Endothelial cell of umbilical vein (primary cell): ENCODE results near the gene SPC25. TPM values are rescaled to one million over a fixed set of nuclear protein-coding genes. Genes with fewer than 3 reads are reported as not detected.

Experiments used
- BruUV-seq: library from RNA; stranded (reverse); fragments of 400-500 nt; replicated peaks from 2 replicates; lab custom pipeline; 2021; lab: Mats Ljungman, UMichigan
- CTCF ChIA-PET: fragments of 300-600, 350-600 bp; sonication (Branson Sonifier 250); formaldehyde crosslinking; loops from one replicate; lab custom pipeline; 2021; ENCODE audit warnings: antibody characterized with exemption, inconsistent platforms; lab: Charles Lee
- POLR2A ChIA-PET: fragments of 300-600, 350-600 bp; sonication (Branson Sonifier 250); formaldehyde crosslinking; loops from one replicate; lab custom pipeline; 2021; ENCODE audit warnings: antibody characterized with exemption, inconsistent platforms; lab: Charles Lee
- DNase-seq: peaks from one replicate; pipeline ENCODE4 v3.0.0-alpha.2; 2011; ENCODE audit warnings: low read depth, low spot score
- FAIRE-seq: peaks from 2 replicates; lab custom pipeline; 2011; peaks lifted over from hg19 to GRCh38; lab: Jason Lieb, UNC
- H2AFZ ChIP-seq: 2 replicates; pipeline ENCODE4 v1.6.0; 2012; ENCODE audit warnings: low read depth, low read length, control low read depth, inconsistent platforms
- H3K27ac ChIP-seq: 2 replicates; pipeline ENCODE4 v1.5.1; 2011; ENCODE audit warnings: low read depth, mild to moderate bottlenecking, control low read depth, low read length, moderate library complexity; ENCODE audit not compliant: insufficient read depth
- H3K27me3 ChIP-seq, 2 experiments: 2 replicates each; pipeline versions ENCODE4 v1.6.0 to v1.6.1; 2011; ENCODE audit warnings: low read length in 2 of 2, mixed read lengths in 1 of 2; ENCODE audit not compliant: control insufficient read depth in 2 of 2, insufficient read depth in 2 of 2
- H3K36me3 ChIP-seq, 2 experiments: 2 replicates in 1 of 2; 3 replicates in 1 of 2; pipeline ENCODE4 v1.5.1; 2011; ENCODE audit warnings: low read length in 2 of 2, mild to moderate bottlenecking in 1 of 2, moderate library complexity in 1 of 2; ENCODE audit not compliant: control insufficient read depth in 2 of 2, insufficient read depth in 2 of 2; ENCODE audit errors: extremely low read depth in 1 of 2
- H3K4me1 ChIP-seq: 3 replicates; pipeline ENCODE4 v1.5.1; 2011; ENCODE audit warnings: mild to moderate bottlenecking, low read length; ENCODE audit not compliant: control insufficient read depth, insufficient read depth; ENCODE audit errors: extremely low read depth
- H3K4me2 ChIP-seq: 2 replicates; pipeline ENCODE4 v1.6.1; 2011; ENCODE audit warnings: low read length, control low read depth, mixed read lengths; ENCODE audit not compliant: insufficient read depth
- H3K4me3 ChIP-seq, 3 experiments: fragments of 200-600 bp in 1 of 3; sonication (generic), shearing (Covaris generic) in 1 of 3; replicated peaks in 1 of 3; 2 replicates each; pipeline ENCODE4 v1.5.1; 2011 to 2016; ENCODE audit warnings: control low read depth in 3 of 3, low read length in 3 of 3, mild to moderate bottlenecking in 2 of 3, inconsistent platforms in 1 of 3, low read depth in 1 of 3, moderate library complexity in 1 of 3; ENCODE audit not compliant: insufficient read depth in 1 of 3
- H3K79me2 ChIP-seq: 2 replicates; pipeline ENCODE4 v1.6.0; 2012; ENCODE audit warnings: low read length, inconsistent platforms; ENCODE audit not compliant: control insufficient read depth, insufficient read depth
- H3K9ac ChIP-seq: replicated peaks from 2 replicates; pipeline ENCODE3; 2011; ENCODE audit warnings: low read length, control low read depth; ENCODE audit not compliant: insufficient read depth; ENCODE audit errors: extremely low read depth
- H3K9me1 ChIP-seq: replicated peaks from 3 replicates; pipeline ENCODE4 v1.6.0; 2011; ENCODE audit warnings: mild to moderate bottlenecking, low read length; ENCODE audit not compliant: control insufficient read depth, insufficient read depth; ENCODE audit errors: extremely low read depth
- H3K9me3 ChIP-seq: replicated peaks from 2 replicates; pipeline ENCODE4 v1.5.1; 2012; ENCODE audit warnings: low read length, inconsistent platforms; ENCODE audit not compliant: control insufficient read depth, insufficient read depth
- H4K20me1 ChIP-seq: replicated peaks from 2 replicates; pipeline ENCODE3; 2011; ENCODE audit warnings: mild to moderate bottlenecking, low read length; ENCODE audit not compliant: control insufficient read depth, insufficient read depth; ENCODE audit errors: extremely low read depth
- CTCF ChIP-seq, 2 donors: IDR thresholded peaks; 1 replicate in 1 of 2; 2 replicates in 1 of 2; pipeline ENCODE4 v1.5.1; 2011; ENCODE audit warnings: low read length in 2 of 2, mild to moderate bottlenecking in 2 of 2, moderate library complexity in 2 of 2, control low read depth in 1 of 2, inconsistent platforms in 1 of 2, low read depth in 1 of 2; ENCODE audit not compliant: insufficient read depth in 1 of 2; ENCODE audit errors: extremely low read depth in 1 of 2
- FOS ChIP-seq: IDR thresholded peaks from 2 replicates; pipeline ENCODE4 v1.6.1; 2011; ENCODE audit warnings: mild to moderate bottlenecking, low read length, moderate library complexity, borderline replicate concordance; ENCODE audit not compliant: insufficient read depth
- GATA2 ChIP-seq: IDR thresholded peaks from 2 replicates; pipeline ENCODE4 v1.7.0; 2011; ENCODE audit warnings: low read depth, mild to moderate bottlenecking, moderate library complexity, mixed read lengths, low read length; ENCODE audit not compliant: insufficient read length, insufficient read depth
- JUN ChIP-seq: IDR thresholded peaks from 2 replicates; pipeline ENCODE4 v1.6.1; 2011; ENCODE audit warnings: borderline replicate concordance, low read depth; ENCODE audit not compliant: insufficient read length, insufficient read depth
- MAX ChIP-seq: IDR thresholded peaks from 2 replicates; pipeline ENCODE4 v1.6.1; 2011; ENCODE audit not compliant: insufficient read depth, insufficient read length
- MYC ChIP-seq: IDR thresholded peaks from one replicate; pipeline ENCODE4 v1.6.1; 2011; ENCODE audit warnings: mild to moderate bottlenecking, low read depth, low read length
- POLR2A ChIP-seq: IDR thresholded peaks from 2 replicates; pipeline ENCODE4 v1.6.1; 2012; ENCODE audit warnings: low read depth, mild to moderate bottlenecking, control low read depth, low read length
- POLR2AphosphoS5 ChIP-seq: IDR thresholded peaks from 2 replicates; pipeline ENCODE4 v1.6.1; 2012; ENCODE audit warnings: low read depth, mild to moderate bottlenecking, control low read depth, low read length, moderate library complexity; ENCODE audit not compliant: insufficient read depth
- dilution Hi-C: fragments of 300-500 bp; cut with MboI; formaldehyde crosslinking; loops from one replicate; pipeline ENCODE4 v1.15.0; 2019; ENCODE audit warnings: low sequenced_read_pairs; ENCODE audit not compliant: extremely low pct_ligation_motif_present
- intact Hi-C: fragments of 100-400 bp; cut with micrococcal nuclease; formaldehyde crosslinking; loops from one replicate; pipeline ENCODE4 v1.10.0; 2022
- polyA plus RNA-seq, 4 experiments: library from polyadenylated mRNA; depleted of rRNA in 3 of 4; stranded (reverse) in 3 of 4; unstranded in 1 of 4; fragments of >200 nt; gene quantifications; 2 replicates each; pipeline versions ENCODE4 v1.2.1 to v1.2.3, GENCODE V29; 2011 to 2012; ENCODE audit warnings: missing spikeins in 1 of 4
- total RNA-seq: library from RNA; stranded (reverse); gene quantifications from 2 replicates; pipeline ENCODE4 v1.2.3, GENCODE V29; 2021

Gene SPC25
- total and polyA plus RNA-seq, 2 donors (not counting 3 experiments of a cell fraction or from before 2014, with no cell fraction given): 10.1 to 24.2 TPM

- DNase-seq: peak; percentile 15
- Histone ChIP-seq H3K9ac (no peak overlapping the region), H3K9me1 (no peaks in the 10 kb centered on the region), H3K9me3 (no peaks in the 10 kb centered on the region), H3K79me2 (no peaks in the 10 kb centered on the region), H3K4me3 (no peak overlapping the region), H2AFZ (no peak overlapping the region), H3K36me3 (no peaks in the 10 kb centered on the region), H3K27ac (no peak overlapping the region), H3K4me1 (peaks cover 2% of the 10 kb centered on the region), H3K27me3 (no peaks in the 10 kb centered on the region), H3K4me2 (no peak overlapping the region), H4K20me1 (no peaks in the 10 kb centered on the region)
- intact Hi-C loops (no loop called here), dilution Hi-C loops (no loop called here)
- TF ChIP-seq GATA2: no peak
- TF ChIP-seq CTCF (IDR thresholded peaks at IDR 0.05; ENCODE audit: extremely low read depth in 1 of 2, insufficient read depth in 1 of 2, low read depth in 1 of 2, low read length in 2 of 2): peak in 1 of 2 donors; percentile 19
- no peak for FAIRE-seq
- ChIA-PET POLR2A (no interaction called here), CTCF (no interaction called here)
- no TSS peak for BruUV-seq
Measured at GRCh38 chr2:168849610-168850009, 40.6 kb downstream of the SPC25 start.

GRCh38 chr2:168848225-168848624 is 42.0 kb downstream of the SPC25 start:
- H3K27ac ChIP-seq: no peak overlapping the region
- H3K36me3 ChIP-seq: no peaks in the 10 kb centered on the region
- no peak overlapping the region for H3K4me2 ChIP-seq
- dilution Hi-C loops (no loop called here), intact Hi-C loops (no loop called here)
- H3K9me1 ChIP-seq: no peaks in the 10 kb centered on the region
- peaks cover 5% of the 10 kb centered on the region for H3K4me1 ChIP-seq
- FAIRE-seq: no peak
- no peaks in the 10 kb centered on the region for H4K20me1 ChIP-seq
- H3K27me3 ChIP-seq: no peaks in the 10 kb centered on the region
- H3K9me3 ChIP-seq: no peaks in the 10 kb centered on the region
- H3K79me2 ChIP-seq: no peaks in the 10 kb centered on the region
- CTCF ChIA-PET: no interaction called here
- POLR2A ChIA-PET: no interaction called here
- BruUV-seq: no TSS peak
- no peak overlapping the region for H3K4me3 ChIP-seq
- H3K9ac ChIP-seq: no peak overlapping the region
- no peak overlapping the region for H2AFZ ChIP-seq
- DNase-seq: no peak
- no peak for TF ChIP-seq MAX
- no peak for TF ChIP-seq POLR2AphosphoS5
- TF ChIP-seq MYC: no peak
- no peak for TF ChIP-seq CTCF (IDR thresholded peaks at IDR 0.05; ENCODE audit: extremely low read depth in 1 of 2, insufficient read depth in 1 of 2, low read depth in 1 of 2, low read length in 2 of 2)
- TF ChIP-seq FOS: no peak
- TF ChIP-seq POLR2A: no peak
- TF ChIP-seq GATA2: no peak
- TF ChIP-seq JUN: no peak
